Hepatocyte (in vitro differentiated cells): ENCODE data around the gene LHX3. TPM values are rescaled to one million over a fixed set of nuclear protein-coding genes. Genes with fewer than 3 reads are reported as not detected.

ENCODE experiments used
- DNase-seq: peaks from one replicate; pipeline ENCODE4 v3.0.0-alpha.2; 2016; ENCODE audit warnings: low spot score
- H2AFZ ChIP-seq: fragments of 200-600 bp; sonication (generic); 2 replicates; pipeline ENCODE4 v1.6.0; 2016; ENCODE audit warnings: antibody characterized with exemption, mild to moderate bottlenecking
- H3K27ac ChIP-seq: fragments of 200-600 bp; sonication (generic); 2 replicates; pipeline ENCODE4 v1.5.1; 2016; ENCODE audit warnings: mild to moderate bottlenecking
- H3K27me3 ChIP-seq: fragments of 200-600 bp; sonication (generic); 2 replicates; pipeline ENCODE4 v1.6.1; 2016
- H3K36me3 ChIP-seq: fragments of 200-600 bp; sonication (generic); replicated peaks from 2 replicates; pipeline ENCODE4 v1.5.1; 2016; ENCODE audit warnings: low read depth; ENCODE audit not compliant: insufficient read depth
- H3K4me1 ChIP-seq: fragments of 200-600 bp; sonication (generic); 2 replicates; pipeline ENCODE4 v1.5.1; 2016; ENCODE audit warnings: mild to moderate bottlenecking, moderate library complexity; ENCODE audit not compliant: insufficient read depth
- H3K4me2 ChIP-seq: fragments of 200-600 bp; sonication (generic); 2 replicates; pipeline ENCODE4 v1.6.0; 2016
- H3K4me3 ChIP-seq: fragments of 200-600 bp; sonication (generic); 2 replicates; pipeline ENCODE4 v1.5.1; 2016; ENCODE audit warnings: mild to moderate bottlenecking
- H3K79me2 ChIP-seq: fragments of 200-600 bp; sonication (generic); 2 replicates; pipeline ENCODE4 v1.6.0; 2017; ENCODE audit warnings: mild to moderate bottlenecking
- H3K9me2 ChIP-seq: fragments of 200-600 bp; sonication (generic); replicated peaks from 2 replicates; pipeline ENCODE4 v1.6.0; 2017; ENCODE audit warnings: mild to moderate bottlenecking; ENCODE audit not compliant: insufficient read depth
- H3K9me3 ChIP-seq: fragments of 200-600 bp; sonication (generic); 2 replicates; pipeline ENCODE4 v1.5.1; 2016; ENCODE audit warnings: low read depth, mild to moderate bottlenecking
- H4K20me1 ChIP-seq: fragments of 200-600 bp; sonication (generic); 2 replicates; pipeline ENCODE4 v1.6.0; 2016; ENCODE audit warnings: mild to moderate bottlenecking; ENCODE audit not compliant: insufficient read depth, poor library complexity, severe bottlenecking
- EZH2 ChIP-seq: fragments of 200-600 bp; sonication (generic); IDR thresholded peaks from 2 replicates; pipeline ENCODE4 v1.6.1; 2016; ENCODE audit warnings: antibody characterized with exemption, mild to moderate bottlenecking, borderline replicate concordance
- EZH2phosphoT487 ChIP-seq: fragments of 200-600 bp; sonication (generic); IDR thresholded peaks from one replicate; pipeline ENCODE4 v1.6.1; 2018; ENCODE audit warnings: antibody characterized with exemption, mild to moderate bottlenecking, low read depth, moderate library complexity; ENCODE audit not compliant: unreplicated experiment, severe bottlenecking
- WGBS: methylation state at CpG from one replicate; pipeline ENCODE4 v1.1.6; 2016; ENCODE audit warnings: low lambda C conversion rate; ENCODE audit errors: missing lambda C conversion rate; 5-methylcytosine and 5-hydroxymethylcytosine counted together
- polyA plus RNA-seq: library from polyadenylated mRNA; unstranded; fragments of >200 nt; fragmentation: Nextera tagmentation; extraction: Ambion mirVana; gene quantifications from 2 replicates; pipeline ENCODE4 v1.2.1, GENCODE V29; 2016
- total RNA-seq: library from RNA; depleted of rRNA; stranded (reverse); fragments of >200 nt; gene quantifications from 2 replicates; pipeline ENCODE4 v1.2.3, GENCODE V29; 2014
- TF ChIP-seq, protein P1 (sequence below): fragments of 200-600 bp; sonication (generic); IDR thresholded peaks from 2 replicates; pipeline ENCODE4 v1.5.1; 2016; ENCODE audit warnings: antibody characterized with exemption, mild to moderate bottlenecking; ENCODE audit not compliant: poor library complexity

LHX3 gene
- total and polyA plus RNA-seq, 2 experiments from 2014 or later: not detected

DNA sequence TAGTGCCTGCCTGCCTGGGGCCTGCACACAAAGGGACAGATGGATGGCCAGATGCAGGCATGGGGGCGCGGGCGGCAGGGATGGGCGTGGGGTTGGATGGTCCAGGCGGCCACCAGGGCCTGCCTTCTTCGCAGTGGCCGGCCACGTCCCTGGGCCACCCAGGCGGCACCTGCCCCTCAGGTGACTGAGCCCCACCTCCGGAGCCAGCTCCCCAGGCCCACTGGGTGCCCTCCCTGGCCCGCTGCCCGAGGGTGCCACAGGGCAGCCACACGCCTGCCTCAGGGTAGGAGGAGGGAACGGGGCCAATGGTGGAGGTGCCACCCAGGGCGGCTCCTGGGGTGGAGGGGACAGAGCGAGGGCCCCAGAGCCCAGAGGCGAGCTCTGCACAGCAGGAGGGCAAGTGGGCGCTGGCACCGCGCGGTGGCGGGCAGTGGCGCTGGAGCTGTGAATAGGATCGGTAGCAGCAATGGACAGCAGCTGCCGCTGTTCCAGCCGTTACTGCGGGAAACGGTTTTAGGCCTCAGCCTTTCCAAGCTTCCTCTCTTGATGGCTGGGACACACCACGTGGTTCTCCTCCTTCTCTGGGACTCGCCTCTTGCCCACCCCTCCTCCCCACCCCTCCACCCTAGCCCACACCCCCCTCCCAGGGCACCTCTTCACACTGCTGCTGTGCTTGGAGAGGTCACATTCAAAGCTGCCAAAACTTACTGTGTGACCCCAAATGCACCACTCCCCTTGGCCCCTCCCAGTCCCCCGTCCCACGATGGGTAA lies 19.1 kb downstream of the LHX3 start:
- Histone ChIP-seq H3K9me3 (no peaks in the 10 kb centered on the region), H3K79me2 (no peaks in the 10 kb centered on the region), H3K27me3 (peaks cover 14% of the 10 kb centered on the region), H3K4me1 (no peaks in the 10 kb centered on the region), H2AFZ (no peak overlapping the region), H3K36me3 (no peaks in the 10 kb centered on the region), H3K4me2 (no peak overlapping the region), H4K20me1 (no peaks in the 10 kb centered on the region), H3K9me2 (no peaks in the 10 kb centered on the region), H3K27ac (no peak overlapping the region), H3K4me3 (no peak overlapping the region)
- 78% methylated on average over 18 of the region's 32 CpGs for WGBS
- DNase-seq: no peak
- TF ChIP-seq EZH2phosphoT487: no peak

DNA sequence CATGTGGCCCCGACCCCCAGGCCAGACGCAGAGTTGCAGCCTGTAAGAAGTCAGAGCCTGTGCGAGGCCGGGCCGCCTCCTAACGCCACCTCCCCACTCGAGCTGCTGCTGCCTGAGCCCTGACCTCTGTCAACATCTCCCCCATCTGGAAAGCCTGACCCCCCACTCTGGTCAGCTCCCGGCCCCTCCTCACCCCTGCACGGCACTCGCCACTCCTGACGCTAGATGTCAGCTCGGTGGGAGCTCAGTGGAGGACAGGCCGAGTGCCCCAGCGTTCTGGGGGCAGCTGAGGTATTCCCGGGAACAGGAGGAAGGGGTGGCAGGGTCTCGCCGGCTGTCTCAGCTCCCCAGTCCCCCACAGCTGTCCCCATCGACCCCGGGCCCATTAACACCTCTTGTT lies 19.9 kb downstream of the LHX3 start:
- H3K9me2 ChIP-seq: no peaks in the 10 kb centered on the region
- no peak overlapping the region for H3K4me3 ChIP-seq
- no peak overlapping the region for H3K27ac ChIP-seq
- no peaks in the 10 kb centered on the region for H3K79me2 ChIP-seq
- no peak overlapping the region for H3K4me2 ChIP-seq
- no peak for TF ChIP-seq EZH2phosphoT487
- H4K20me1 ChIP-seq: no peaks in the 10 kb centered on the region
- DNase-seq: no peak
- H3K4me1 ChIP-seq: no peaks in the 10 kb centered on the region
- no peaks in the 10 kb centered on the region for H3K9me3 ChIP-seq
- H2AFZ ChIP-seq: no peak overlapping the region
- peaks cover 8% of the 10 kb centered on the region for H3K27me3 ChIP-seq
- WGBS: 87% methylated on average over 19 of the region's 19 CpGs
- H3K36me3 ChIP-seq: no peaks in the 10 kb centered on the region

DNA sequence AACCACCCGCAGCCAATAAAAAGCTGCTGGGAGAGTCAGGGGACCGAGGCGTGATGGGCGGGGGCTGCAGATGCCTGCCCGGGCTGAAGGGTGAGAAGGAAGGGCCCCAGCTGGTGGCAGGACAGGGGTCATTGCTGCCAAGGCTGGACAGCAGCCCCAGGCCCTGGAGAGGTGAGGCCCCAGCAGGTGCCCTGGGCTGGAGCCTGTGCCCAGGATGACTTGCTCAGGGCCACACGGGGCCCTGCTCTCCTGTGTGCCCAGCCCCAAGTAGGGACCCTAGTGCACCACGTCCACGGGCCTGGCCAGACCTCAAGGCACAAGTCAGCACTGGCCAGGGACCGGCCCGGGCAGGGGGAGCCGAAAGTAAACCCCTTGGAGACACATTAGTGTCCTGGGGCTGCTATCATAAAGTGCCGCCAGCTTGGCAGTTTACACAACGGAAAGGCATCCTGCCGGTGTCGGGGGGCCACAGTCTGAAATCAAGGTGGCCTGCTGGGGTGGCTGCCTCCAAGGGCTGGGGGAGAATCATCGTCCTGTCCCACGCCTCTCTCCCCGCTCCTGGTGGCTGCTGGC lies 22.0 kb downstream of the LHX3 start:
- H3K4me1 ChIP-seq: peaks cover 5% of the 10 kb centered on the region
- H3K9me2 ChIP-seq: no peaks in the 10 kb centered on the region
- no peaks in the 10 kb centered on the region for H3K36me3 ChIP-seq
- DNase-seq: no peak
- no peak overlapping the region for H3K27ac ChIP-seq
- TF ChIP-seq, protein P1, sequence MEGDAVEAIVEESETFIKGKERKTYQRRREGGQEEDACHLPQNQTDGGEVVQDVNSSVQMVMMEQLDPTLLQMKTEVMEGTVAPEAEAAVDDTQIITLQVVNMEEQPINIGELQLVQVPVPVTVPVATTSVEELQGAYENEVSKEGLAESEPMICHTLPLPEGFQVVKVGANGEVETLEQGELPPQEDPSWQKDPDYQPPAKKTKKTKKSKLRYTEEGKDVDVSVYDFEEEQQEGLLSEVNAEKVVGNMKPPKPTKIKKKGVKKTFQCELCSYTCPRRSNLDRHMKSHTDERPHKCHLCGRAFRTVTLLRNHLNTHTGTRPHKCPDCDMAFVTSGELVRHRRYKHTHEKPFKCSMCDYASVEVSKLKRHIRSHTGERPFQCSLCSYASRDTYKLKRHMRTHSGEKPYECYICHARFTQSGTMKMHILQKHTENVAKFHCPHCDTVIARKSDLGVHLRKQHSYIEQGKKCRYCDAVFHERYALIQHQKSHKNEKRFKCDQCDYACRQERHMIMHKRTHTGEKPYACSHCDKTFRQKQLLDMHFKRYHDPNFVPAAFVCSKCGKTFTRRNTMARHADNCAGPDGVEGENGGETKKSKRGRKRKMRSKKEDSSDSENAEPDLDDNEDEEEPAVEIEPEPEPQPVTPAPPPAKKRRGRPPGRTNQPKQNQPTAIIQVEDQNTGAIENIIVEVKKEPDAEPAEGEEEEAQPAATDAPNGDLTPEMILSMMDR: no peak
- TF ChIP-seq EZH2phosphoT487 (no peak), EZH2 (no peak)
- no peak overlapping the region for H3K4me2 ChIP-seq
- no peak overlapping the region for H3K4me3 ChIP-seq
- no peaks in the 10 kb centered on the region for H3K79me2 ChIP-seq
- H3K9me3 ChIP-seq: no peaks in the 10 kb centered on the region
- no peak overlapping the region for H2AFZ ChIP-seq
- 92% methylated on average over 18 of the region's 18 CpGs for WGBS
- H4K20me1 ChIP-seq: no peaks in the 10 kb centered on the region
- H3K27me3 ChIP-seq: peaks cover 6% of the 10 kb centered on the region

DNA sequence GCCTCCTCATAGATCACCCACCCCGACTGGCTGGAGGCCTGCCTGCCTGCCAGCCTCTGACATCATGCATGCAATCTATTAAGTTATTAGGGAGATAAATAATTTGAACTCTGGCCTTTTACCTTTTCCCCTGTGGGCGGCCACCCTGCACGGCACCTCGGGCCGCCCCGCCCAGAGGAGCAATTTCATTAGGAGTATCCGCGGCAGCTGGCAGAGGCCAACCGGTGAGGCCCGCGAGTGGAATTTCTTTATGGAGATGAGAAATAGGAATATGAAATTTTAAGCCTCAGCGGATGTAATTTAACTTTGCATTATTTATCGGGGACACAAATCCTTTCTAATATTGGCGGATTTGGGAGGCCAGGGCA lies 22.5 kb downstream of the LHX3 start:
- Histone ChIP-seq H3K4me1 (peaks cover 5% of the 10 kb centered on the region), H3K4me3 (no peak overlapping the region), H3K36me3 (no peaks in the 10 kb centered on the region), H3K79me2 (no peaks in the 10 kb centered on the region), H3K9me3 (no peaks in the 10 kb centered on the region), H3K9me2 (no peaks in the 10 kb centered on the region), H2AFZ (no peak overlapping the region), H3K4me2 (no peak overlapping the region), H3K27me3 (peaks cover 5% of the 10 kb centered on the region), H4K20me1 (no peaks in the 10 kb centered on the region), H3K27ac (no peak overlapping the region)
- no peak for DNase-seq
- 88% methylated on average over 14 of the region's 14 CpGs for WGBS
- TF ChIP-seq EZH2 (no peak), EZH2phosphoT487 (no peak)
- TF ChIP-seq, protein P1: no peak
